ENCODE measurements around the gene PPFIA3. TPM values are rescaled to one million over a fixed set of nuclear protein-coding genes. Genes with fewer than 3 reads are reported as not detected.
A peak's percentile ranks its signal among the peaks of the same experiment; 100 is the strongest.

PPFIA3 gene
- total and polyA plus RNA-seq, 2 of the 8 experiments (the other 6 are each of a cell fraction or from before 2014, with no cell fraction given): 15.9 to 25.3 TPM

- FAIRE-seq (no peak), DNase-seq (ENCODE audit: low read depth in 1 of 2, low spot score in 2 of 2) (no peak)
- H4K5ac ChIP-seq (ENCODE audit: insufficient read length, low read depth, low read length): peak overlapping the region; percentile 96
- no peaks in the 10 kb centered on the region for H3K9me3 ChIP-seq (ENCODE audit: insufficient read depth in 2 of 2, low read depth in 1 of 2, low read length in 1 of 2)
- H3K56ac ChIP-seq (replicated peaks; ENCODE audit: insufficient read length, low read depth, low read length): no peak overlapping the region
- peak overlapping the region; percentile 35; the same call in 1 of the 2 replicates for H4K8ac ChIP-seq (ENCODE audit: extremely low read depth, insufficient read depth, low read length)
- no peak overlapping the region for H2BK15ac ChIP-seq (ENCODE audit: low read length)
- peak overlapping the region; percentile 30 for H3K4ac ChIP-seq (replicated peaks; ENCODE audit: insufficient read length, low read depth, low read length)
- peaks cover 14% of the 10 kb centered on the region; the same call in 1 of the 2 replicates for H3K23me2 ChIP-seq (ENCODE audit: low read depth, low read length)
- H3K27me3 ChIP-seq (replicated peaks in 1 of 4; ENCODE audit: control insufficient read depth in 3 of 4, extremely low read depth in 1 of 4, insufficient read depth in 3 of 4, low read length in 3 of 4): peaks cover 0 to 3% (median 0%) of the 10 kb centered on the region in 4 experiments; a peak in 1 of 7 replicates
- peak overlapping the region; percentile 86 for H2AFZ ChIP-seq (ENCODE audit: low read length)
- ChIA-PET POLR2A (ENCODE audit: partially characterized antibody) (interaction anchor here (1.3 kb wide), 1 partner anchor 65 kb away, joined by 3 read pairs; no protein-coding TSS in a partner anchor), CTCF (ENCODE audit: partially characterized antibody) (interaction anchor here (2.0 kb wide), 1 partner anchor 62 kb away, joined by 4 read pairs; no protein-coding TSS in a partner anchor)
- H3K14ac ChIP-seq (ENCODE audit: insufficient read length): no peak overlapping the region
- no peak overlapping the region for H2BK120ac ChIP-seq (replicated peaks; ENCODE audit: low read depth, low read length)
- H3K23ac ChIP-seq (ENCODE audit: insufficient read length): no peak overlapping the region
- TF ChIP-seq YY1 (IDR thresholded peaks at IDR 0.05; ENCODE audit: low read depth, low read length) (no peak), RXRA (IDR thresholded peaks at IDR 0.05; ENCODE audit: insufficient read depth, low read depth, low read length) (no peak), TAF7 (optimal IDR thresholded peaks at IDR 0.05; ENCODE audit: borderline replicate concordance, low read depth, low read length) (no peak), SAP30 (IDR thresholded peaks at IDR 0.05; ENCODE audit: insufficient read depth, insufficient replicate concordance, low read length) (no peak)
- H3K4me1 ChIP-seq (replicated peaks in 1 of 4; ENCODE audit: control insufficient read depth in 3 of 4, insufficient read depth in 4 of 4, low read length in 3 of 4): peaks cover 4 to 6% (median 5%) of the 10 kb centered on the region in 4 experiments
- H3K9ac ChIP-seq (replicated peaks in 1 of 4; ENCODE audit: extremely low read depth in 1 of 4, low read depth in 3 of 4, low read length in 3 of 4): peak overlapping the region in 3 of 4 experiments; percentile 35 to 98 (median 83); a peak in 4 of 7 replicates
- H3K18ac ChIP-seq (ENCODE audit: extremely low read depth, low read length): peak overlapping the region; percentile 97
- H3K79me1 ChIP-seq (ENCODE audit: low read depth, low read length): peaks cover 9% of the 10 kb centered on the region
- H3K4me2 ChIP-seq (ENCODE audit: insufficient read depth in 1 of 2, low read depth in 2 of 2, low read length in 2 of 2): peak overlapping the region; percentile 82 to 88
- peak overlapping the region; percentile 69 for H4K91ac ChIP-seq (replicated peaks; ENCODE audit: insufficient read length, low read length)
- peak overlapping the region; percentile 84 to 97 (median 90); a peak in 6 of 8 replicates for H3K4me3 ChIP-seq (ENCODE audit: extremely low read depth in 1 of 4, insufficient read depth in 2 of 4, low read depth in 3 of 4, low read length in 4 of 4)
- peak overlapping the region; percentile 94; the same call in 1 of the 2 replicates for H3K27ac ChIP-seq (ENCODE audit: low read depth, low read length)
- no peak overlapping the region for H2BK12ac ChIP-seq (ENCODE audit: low read depth, low read length)
- no peak overlapping the region for H2AK5ac ChIP-seq (ENCODE audit: low read depth, low read length)
- H2BK20ac ChIP-seq (ENCODE audit: low read length): no peak overlapping the region
- peaks cover 5 to 26% (median 9%) of the 10 kb centered on the region in 4 experiments for H3K36me3 ChIP-seq (ENCODE audit: control insufficient read depth in 2 of 4, insufficient read depth in 4 of 4, low read length in 3 of 4)
- H4K20me1 ChIP-seq (replicated peaks in 1 of 2; ENCODE audit: control insufficient read depth in 1 of 2, insufficient read depth in 2 of 2, low read length in 2 of 2): peaks cover 15 to 17% of the 10 kb centered on the region in 2 experiments
- WGBS, 2 experiments (ENCODE audit: extremely low coverage in 1 of 2, insufficient coverage in 1 of 2, insufficient read length in 1 of 2, insufficient replicate concordance in 2 of 2, low coverage in 1 of 2, low lambda C conversion rate in 2 of 2, missing lambda C conversion rate in 1 of 2): 82% methylated on average over 26 of the region's 26 CpGs; no CpG with 5 or more reads in 1 of the 2 experiments
- H3K79me2 ChIP-seq (ENCODE audit: control insufficient read depth in 1 of 2, insufficient read depth in 2 of 2, low read length in 2 of 2): peaks cover 29 to 36% of the 10 kb centered on the region in 2 experiments
- H2BK5ac ChIP-seq (ENCODE audit: low read depth, low read length): peak overlapping the region; percentile 77; the same call in 1 of the 2 replicates
Measured at GRCh38 chr19:49084206-49085019, 34.9 kb upstream of the PPFIA3 start.

Data from H1 (cell line).